HG02763 (cell line): Measurements from ENCODE around the gene FLVCR2.

ENCODE experiments used
- ATAC-seq: cut with Tn5 transposase; IDR thresholded peaks from one replicate; pipeline ENCODE4 v1.9.1; 2021; ENCODE audit warnings: mild to moderate bottlenecking, moderate library complexity; ENCODE audit not compliant: unreplicated experiment

The FLVCR2 gene, protein sequence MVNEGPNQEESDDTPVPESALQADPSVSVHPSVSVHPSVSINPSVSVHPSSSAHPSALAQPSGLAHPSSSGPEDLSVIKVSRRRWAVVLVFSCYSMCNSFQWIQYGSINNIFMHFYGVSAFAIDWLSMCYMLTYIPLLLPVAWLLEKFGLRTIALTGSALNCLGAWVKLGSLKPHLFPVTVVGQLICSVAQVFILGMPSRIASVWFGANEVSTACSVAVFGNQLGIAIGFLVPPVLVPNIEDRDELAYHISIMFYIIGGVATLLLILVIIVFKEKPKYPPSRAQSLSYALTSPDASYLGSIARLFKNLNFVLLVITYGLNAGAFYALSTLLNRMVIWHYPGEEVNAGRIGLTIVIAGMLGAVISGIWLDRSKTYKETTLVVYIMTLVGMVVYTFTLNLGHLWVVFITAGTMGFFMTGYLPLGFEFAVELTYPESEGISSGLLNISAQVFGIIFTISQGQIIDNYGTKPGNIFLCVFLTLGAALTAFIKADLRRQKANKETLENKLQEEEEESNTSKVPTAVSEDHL

DNA sequence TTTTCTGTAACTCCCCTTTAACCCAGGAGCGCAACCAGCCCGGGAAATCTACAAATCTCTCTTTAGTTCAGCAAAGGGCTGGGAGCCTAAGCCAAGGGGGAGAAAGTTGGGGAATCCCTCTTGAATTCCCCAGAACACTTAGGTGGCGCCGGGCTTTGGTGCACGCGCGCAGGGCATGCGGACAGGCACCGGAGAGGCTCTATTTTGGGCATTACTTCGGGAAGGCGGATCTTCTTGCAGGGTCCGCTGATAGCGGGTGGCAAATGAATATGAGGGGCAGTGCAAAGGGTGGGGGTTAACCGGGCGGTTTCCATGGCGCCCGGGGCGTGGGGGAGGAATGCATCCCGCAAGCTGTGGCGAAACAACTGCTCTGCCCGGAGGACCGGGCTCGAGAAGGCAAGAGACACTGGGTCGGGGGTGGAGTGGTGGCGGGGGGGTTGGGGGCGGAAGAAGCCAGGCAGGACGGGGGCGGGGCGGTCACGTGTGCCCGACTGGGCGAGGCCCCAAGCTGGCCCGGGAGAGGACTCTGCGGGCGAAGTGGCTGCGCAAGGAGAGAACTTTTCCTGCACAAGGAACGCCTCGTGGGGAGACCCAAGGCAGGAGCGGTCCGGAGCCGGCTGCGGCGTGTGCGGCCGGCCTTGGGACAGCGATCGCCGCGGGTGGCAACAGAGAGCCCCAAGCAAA lies at the start of gene FLVCR2:
TSS of gene FLVCR2 (plus strand) at position 519 of the 684 bp plus-strand sequence. CDS start 353 bp downstream, outside the sequence.
- ATAC-seq, result no peak

DNA sequence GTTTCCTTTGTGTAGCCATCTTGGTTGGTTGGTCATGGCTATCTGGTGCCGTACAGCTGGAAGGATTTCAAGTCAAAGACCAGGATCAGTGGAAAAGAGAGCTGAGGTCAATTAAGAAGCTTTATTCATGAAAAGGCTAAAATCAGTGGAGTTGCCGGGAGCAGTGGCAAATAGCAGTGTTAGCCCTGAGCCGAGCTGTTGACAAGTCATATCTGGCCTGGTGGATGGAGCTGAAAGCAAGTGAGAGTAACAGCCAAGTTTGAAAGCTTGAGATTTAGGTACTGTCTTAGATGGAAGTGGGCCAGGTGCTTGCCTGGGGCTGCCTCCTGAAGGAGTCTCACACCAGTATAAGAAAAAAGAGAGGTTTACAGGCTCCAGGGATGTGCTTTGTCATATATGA lies 47.2 kb upstream of the FLVCR2 start:
- no peak for ATAC-seq

DNA sequence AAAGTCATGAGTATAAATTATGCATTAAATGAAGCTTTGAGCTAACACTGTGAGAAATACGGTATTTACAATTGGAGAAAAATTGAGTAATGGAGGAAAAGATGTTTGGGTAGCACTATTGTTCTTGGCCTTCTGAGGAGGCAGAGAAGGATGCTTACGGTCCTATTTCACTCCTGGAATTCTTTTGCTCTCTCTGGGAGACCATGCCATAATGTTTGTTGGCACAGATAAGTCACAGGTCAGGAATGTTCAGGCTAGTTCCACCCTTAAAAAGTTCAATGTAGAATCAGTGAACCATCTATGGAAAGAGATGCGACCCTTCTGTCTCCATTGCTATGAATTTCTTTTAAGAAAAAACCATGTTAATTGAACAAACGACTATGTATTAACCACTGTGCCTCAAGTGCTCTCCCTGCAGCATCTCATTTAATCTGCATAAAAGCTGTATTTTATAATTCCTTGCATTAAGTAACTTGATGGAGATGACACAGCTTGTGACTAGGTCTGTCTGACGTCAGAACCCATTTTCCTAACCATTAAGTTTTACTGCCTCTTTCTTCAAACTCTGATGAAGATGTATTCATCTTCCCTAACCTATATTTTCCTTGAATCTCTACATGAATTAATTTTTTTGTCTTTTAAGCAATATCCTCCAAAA lies 46.6 kb upstream of the FLVCR2 start:
- ATAC-seq, result no peak

DNA sequence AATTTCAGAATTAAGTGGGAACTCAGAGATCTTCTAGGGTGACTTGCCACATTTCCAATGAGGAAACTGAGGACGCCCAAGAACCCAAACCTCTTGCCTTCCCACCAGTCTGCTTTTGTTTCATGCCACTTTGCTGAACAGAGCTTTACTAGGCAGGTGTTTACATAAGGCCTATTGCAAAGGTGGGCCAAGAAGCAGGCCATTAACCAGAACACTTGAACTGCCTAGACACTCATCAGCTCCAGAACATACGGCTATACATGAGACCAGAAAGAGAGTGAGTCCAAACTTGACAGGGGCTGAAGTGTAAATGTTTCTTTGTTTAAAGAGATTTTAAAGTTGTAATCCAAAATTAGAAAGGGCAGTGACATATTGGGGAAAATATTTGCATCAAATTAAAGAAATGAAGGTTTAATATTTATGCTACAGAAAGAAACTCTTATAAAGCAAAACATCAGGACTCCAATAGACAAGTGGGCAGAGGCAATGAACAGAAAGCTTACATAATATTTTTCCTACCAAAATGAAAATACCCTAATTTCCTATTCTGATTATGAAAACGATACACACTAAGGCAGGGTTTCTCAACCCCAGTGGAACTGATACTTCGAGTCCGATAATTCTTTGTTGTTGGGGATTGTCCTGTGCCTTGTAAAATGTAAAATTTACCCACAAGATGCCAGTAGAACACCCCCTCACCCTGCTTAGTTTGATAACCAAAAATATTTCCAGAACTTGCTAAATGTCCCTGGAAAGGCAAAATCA lies 44.4 kb upstream of the FLVCR2 start:
- no peak for ATAC-seq

DNA sequence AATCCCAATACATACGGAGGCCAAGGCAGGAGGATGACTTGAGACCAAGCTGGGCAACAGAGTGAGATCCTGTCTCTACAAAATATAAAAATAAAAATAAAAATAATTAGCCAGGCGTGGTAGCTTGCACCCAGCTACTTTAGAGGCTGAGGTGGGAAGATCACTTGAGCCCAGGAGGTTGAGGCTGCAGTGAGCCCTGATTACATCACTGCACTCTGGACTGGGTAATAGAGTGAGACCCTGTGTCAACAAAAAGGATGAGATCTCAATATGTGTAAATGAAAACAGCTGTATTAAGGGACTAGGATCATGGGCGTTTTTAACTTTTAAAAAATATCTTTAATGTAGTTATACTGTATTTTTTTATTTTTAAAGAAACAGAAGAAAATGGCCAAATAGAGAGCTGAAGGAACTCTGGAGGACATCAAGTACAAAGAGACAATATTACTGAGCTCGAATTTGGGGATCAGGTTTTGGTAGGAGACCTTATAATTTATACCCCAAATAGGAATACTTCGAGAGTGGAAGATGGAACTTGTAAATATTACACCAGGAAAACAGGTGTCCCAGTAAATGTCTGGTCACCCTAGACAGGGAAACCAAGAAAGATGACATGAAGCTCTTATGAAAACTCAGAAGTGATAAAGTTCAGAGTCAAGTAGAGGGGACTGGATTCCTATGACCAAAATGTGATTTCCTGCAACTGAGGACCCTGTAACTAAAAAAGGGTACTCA lies 43.1 kb upstream of the FLVCR2 start:
- ATAC-seq, result no peak

DNA sequence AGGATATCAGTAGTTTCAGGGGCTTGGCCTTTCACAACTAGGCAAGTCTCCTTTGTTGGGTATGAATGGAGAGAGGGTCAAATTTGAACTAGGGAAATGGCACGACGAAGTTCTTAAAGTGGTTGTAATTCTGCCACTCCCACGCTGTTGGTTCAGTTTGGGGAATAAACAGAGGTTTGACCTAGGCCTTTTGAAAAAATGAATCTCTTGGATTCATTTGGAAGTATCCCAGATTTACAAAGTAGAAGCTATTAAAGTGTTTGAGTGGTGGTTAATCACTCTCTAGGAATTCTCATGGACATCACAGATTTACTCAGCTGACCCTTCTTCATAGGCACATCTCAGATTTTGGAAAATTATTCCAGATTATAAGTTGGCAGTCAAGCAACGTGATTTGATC lies 41.3 kb upstream of the FLVCR2 start:
- no peak for ATAC-seq

DNA sequence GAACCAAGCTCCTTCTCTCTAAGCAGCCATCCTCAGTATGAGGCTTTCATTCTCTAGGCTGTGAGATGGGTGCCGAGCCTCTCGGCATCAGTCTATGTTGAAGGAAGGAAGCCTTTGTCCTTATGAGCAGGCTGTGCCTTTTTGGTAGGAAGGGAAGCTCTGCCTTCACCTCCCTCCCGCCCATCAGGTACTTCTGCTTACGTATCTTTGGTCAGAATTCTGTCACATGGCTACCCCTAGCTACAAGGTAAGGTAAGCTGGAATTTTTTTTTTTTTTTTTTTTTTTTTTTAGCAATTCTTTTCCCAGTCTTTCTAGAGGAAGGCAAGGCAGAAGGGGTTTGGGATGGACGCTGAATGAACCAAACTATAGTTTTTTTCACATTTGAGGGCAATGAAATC lies 39.3 kb upstream of the FLVCR2 start:
- ATAC-seq, result no peak

DNA sequence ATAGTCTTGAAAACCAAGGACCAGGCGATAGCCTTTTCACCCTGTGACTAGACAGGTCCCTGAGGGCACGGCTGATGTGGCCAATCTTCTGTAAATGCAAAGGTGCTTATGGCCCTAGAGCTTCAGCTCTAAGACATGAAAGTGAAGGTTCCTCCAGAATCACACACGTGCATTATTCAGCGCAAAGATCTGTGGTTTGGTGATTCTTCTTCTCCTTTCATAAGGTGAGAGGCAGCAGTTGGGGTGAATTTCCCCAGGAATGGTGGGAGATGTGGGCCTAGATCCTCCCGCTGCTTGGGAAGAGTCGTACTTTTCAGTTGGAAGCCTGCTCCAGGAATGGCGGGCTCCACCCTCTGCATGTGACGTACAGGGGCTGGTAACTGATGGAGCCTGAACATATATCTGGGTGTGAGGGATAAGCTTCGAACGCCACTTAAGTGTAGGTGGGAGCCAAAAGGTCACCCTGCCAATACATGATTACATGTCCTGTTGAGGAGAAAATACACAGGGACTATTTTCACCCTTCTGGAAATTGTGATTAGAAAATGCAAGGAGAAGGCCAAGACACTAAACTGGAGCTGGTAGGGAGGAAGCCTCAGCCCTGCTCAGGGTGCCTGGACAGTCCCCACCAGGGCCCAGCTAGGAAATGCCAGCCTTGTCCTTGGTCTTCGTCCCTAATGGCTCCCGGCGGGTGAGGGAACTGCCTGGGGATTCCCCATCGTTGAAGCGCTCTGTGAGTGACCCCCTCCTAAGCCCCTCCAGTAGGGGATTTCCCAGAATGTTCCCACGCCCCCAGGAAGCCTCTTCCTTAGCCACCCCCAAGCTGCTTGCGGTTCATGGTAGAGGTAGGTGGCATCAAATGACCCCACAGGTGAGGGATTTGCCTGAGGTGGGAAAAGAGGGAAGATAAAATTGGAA lies 38.6 kb upstream of the FLVCR2 start:
- ATAC-seq, result peak; percentile 50

DNA sequence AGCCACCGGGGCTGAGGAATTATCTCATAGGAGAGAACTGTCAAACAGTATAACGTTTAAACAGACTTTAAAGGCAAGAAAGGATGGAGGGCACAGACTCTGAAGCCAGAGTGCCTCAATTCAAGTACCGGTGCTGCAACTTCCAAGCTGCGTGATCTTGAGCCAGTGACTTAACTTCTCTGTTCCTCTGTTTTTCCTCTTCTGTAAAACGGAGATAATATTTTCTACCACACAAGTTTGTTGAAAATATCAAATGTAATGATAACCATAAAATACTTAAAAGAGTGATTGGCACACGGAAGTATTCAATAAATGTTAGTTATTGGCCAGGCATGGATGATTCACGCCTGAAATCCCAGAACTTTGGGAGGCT lies 38.0 kb upstream of the FLVCR2 start:
- ATAC-seq, result no peak

DNA sequence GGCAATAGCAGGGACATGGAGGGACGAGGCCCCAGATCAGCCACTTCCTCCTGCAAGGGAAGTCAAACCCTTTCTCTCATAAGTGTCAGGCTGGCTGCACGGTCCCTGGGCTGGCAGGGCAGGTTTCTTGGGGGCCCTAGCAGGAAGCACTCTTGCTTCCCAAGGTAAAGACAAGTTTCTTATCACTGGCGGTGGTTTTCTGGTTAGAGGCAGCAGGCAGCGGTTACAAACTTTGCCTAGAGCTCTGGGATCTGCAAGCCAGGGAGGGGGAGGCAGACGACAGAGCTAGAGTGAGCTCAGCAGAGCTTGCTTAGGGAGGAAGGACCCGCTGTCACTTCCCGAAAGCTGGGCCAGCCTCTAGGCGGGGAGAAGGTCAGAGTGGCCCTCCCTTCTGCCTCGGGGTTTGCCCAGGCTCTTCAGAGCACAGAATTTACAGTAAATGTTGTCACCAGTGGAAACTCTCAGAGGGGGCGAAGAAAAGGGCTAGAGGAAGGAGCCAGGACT lies 35.8 kb upstream of the FLVCR2 start:
- peak; percentile 54 for ATAC-seq

DNA sequence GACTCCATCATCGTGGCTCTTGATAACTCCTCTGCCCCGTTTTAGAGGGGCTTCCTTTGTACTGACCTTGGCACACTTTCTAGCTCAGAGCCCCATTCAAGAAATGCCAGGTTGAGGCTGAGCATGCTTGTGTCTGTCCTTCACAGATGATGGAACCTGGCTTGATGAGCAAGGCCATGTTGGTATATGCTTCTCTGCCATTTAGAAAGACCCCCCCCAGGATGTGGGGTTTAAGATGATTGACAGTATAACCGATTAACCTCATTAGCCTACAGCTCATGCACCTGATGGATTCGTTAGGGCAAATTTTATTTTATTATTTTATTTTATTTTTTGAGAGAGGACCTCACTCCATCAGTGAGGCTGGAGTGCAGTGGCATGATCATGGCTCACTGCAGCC lies 35.2 kb upstream of the FLVCR2 start:
- peak; percentile 1 for ATAC-seq

DNA sequence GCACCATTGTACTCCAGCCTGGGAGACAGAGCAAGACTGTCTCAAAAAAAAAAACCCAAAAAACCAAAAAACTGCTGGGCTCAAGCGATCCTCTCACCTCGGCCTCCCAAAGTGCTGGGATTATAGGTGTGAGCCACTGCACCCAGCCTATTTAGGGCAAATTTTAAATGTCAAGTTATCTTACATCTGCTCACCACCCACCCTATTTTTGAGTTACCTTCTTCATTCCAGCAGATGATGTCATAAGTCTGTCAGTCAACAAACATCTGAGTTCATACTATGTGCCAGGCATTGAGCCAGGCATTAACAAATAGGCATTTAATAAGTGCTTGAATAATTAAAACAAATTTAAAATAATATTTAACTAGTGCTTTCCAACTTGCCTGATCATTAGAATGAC lies 34.6 kb upstream of the FLVCR2 start:
- ATAC-seq, result no peak

DNA sequence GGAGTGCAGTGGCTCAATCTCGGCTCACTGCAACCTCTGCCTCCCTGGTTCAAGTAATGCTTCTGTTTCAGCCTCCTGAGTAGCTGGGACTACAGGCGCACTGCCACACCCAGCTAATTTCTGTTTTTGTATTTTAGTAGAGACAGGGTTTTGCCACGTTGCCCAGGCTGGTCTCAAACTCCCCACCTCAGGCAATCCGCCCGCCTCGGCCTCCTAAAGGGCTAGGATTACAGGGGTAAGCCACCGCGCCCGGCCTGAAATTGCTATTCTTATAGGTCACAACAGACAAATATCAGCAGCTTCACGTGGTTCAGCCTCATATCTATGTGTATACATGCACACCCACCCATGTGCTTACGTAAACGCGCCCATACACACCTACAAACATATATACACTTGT lies 32.5 kb upstream of the FLVCR2 start:
- ATAC-seq, result no peak

DNA sequence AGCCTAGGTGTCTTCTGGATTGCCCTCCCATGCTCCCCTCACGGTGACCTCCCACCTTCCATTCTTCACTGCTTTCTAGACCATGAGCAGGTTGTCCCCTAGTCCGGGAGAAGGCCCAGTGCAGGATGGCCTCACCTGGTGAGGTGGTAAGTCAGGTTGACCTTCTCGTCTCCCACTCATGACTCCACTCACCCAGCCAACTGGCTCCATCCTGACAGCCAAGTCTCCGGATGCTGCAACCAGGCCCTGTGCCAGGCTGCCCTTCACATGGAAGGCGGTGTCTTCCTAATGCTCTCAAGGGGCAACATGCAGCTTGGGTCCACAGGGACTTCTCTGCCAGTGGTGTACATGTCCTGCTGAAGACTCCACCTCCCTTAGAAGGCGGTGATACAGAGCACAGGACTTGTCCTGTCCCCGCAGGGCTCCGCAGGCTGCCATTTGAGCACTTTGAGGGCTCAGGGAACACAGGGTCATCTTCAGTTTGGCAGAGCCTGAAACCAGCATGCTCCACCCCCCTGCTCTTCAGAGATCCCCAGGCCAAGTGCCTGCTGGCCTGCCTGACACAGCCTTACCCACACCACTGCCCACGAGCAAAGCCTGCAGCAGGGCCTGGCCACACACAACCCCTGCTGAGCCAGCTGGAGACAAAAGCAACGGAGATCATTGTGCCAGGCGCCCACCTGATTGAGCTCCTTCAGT lies 30.7 kb upstream of the FLVCR2 start:
- no peak for ATAC-seq

DNA sequence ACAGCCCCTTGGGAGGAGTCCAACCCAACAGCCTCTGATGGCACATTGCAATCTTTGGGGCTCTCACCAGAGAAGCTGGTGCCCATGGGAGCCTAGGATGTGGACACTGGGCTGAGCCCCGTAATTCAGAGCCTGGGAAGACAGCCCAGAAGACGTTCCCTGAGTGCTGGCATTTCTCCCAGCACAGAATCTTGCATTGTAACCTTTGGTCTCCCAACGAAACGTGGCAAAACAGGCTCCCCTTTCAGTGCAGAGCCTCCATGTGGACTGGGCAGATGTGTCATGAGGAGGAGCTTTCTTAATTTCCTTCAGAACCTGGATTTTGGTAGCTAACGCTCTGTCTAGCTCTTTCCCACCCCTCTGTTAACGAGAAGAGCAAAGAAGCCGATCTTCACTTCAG lies 29.9 kb upstream of the FLVCR2 start:
- ATAC-seq, result peak; percentile 6

DNA sequence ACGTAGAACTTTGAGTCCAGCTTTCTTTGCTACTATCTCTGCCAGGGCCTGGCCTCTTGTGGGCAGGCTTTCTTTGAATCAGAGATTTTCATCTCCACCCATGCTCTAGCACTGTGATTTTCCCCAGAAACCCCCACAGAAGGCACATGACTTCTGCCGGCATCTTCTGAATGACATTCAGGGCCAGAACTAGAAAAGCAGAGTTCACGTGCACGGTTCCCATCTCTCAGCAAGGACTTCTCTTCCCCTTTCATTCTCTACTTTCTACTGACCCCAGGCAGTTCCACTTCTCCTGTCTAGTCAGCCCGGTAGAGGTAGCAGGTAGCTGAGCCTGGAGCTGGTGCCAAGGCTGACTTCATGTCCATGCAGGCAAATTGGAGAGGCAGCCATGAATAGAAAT lies 29.3 kb upstream of the FLVCR2 start:
- ATAC-seq, result peak; percentile 65

DNA sequence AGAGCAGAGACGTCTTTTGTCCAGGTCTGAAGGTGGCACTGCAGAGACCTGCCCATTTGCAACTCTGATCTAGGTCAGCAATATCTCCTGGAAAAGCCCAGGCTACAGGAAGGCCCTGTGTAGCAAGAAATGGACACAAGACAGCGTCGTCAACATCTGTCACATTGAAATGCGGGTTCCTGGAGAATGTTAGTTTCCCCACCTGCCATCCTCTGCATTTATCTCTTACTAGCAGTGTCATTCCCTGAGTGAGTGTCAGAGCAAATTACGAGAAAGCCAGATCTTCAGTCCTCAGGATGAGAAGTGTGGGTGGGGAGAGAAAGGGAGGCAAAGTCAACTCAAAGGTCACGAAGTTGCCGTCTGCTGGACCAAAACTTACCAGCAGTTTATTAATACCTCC lies 27.4 kb upstream of the FLVCR2 start:
- no peak for ATAC-seq

DNA sequence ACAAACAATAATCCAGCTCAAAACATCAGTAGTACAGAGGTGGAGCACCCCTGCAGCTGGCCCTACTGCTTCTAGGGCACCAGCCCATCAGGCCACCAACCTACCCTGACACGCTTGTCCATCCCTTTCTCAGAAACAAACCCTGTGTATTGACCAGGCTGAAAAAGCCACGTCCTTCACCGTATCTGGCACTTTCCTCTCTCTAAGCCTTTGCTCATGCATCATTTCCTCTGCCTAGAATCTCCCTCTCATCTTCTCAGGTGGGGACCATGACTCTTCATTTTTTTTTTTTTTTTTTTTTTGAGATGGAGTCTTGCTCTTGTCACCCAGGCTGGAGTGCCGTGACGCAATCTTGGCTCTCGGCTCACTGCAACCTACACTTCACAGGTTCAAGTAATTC lies 25.3 kb upstream of the FLVCR2 start:
- ATAC-seq, result no peak
